A549 (cell line): ENCODE measurements around the gene ACAD9. TPM values are rescaled to one million over a fixed set of nuclear protein-coding genes. Genes with fewer than 3 reads are reported as not detected.
A peak's percentile ranks its signal among the peaks of the same experiment; 100 is the strongest.

ENCODE experiments used
- ATAC-seq, 2 experiments: fragments of 200-7000 bp in 1 of 2; fragments of >200 bp in 1 of 2; cut with Nextera tagmentation in 1 of 2; cut with Tn5 transposase in 1 of 2; 3 replicates each; pipeline versions ENCODE4 v1.8.0 to v1.9.1; 2018 to 2020; ENCODE audit warnings: mild to moderate bottlenecking in 1 of 2, moderate library complexity in 1 of 2
- CTCF ChIA-PET: fragments of 300-600 bp; sonication (Branson Sonifier 250); formaldehyde crosslinking; extraction: SDS; loops from one replicate; lab custom pipeline; 2021; ENCODE audit warnings: antibody characterized with exemption, inconsistent platforms; lab: Yijun Ruan, JAX
- POLR2A ChIA-PET: fragments of 350-600 bp; formaldehyde crosslinking; extraction: SDS; loops from one replicate; lab custom pipeline; 2021; ENCODE audit warnings: antibody characterized with exemption, inconsistent platforms; lab: Yijun Ruan, JAX
- DNase-seq, 2 experiments: peaks; one replicate each; pipeline versions ENCODE4 v3.0.0 to v3.0.0-alpha.2; 2011 to 2016; ENCODE audit warnings: low read depth in 1 of 2, low spot score in 1 of 2
- FAIRE-seq: peaks from 2 replicates; lab custom pipeline; 2011; peaks lifted over from hg19 to GRCh38; lab: Jason Lieb, UNC
- H3K27ac ChIP-seq, 2 experiments: fragments of >200 bp; sonication (Bioruptor Twin); formaldehyde crosslinking; 3 replicates each; pipeline ENCODE4 v1.5.1; 2016 to 2017
- H3K4me1 ChIP-seq: fragments of >200 bp; sonication (Bioruptor Twin); formaldehyde crosslinking; 3 replicates; pipeline ENCODE4 v1.6.1; 2016
- H3K4me2 ChIP-seq: fragments of >200 bp; sonication (Bioruptor Twin); formaldehyde crosslinking; 3 replicates; pipeline ENCODE4 v1.6.1; 2016
- H3K4me3 ChIP-seq: fragments of >200 bp; sonication (Bioruptor Twin); formaldehyde crosslinking; 3 replicates; pipeline ENCODE4 v1.5.1; 2016
- H3K9me3 ChIP-seq: fragments of >200 bp; sonication (Bioruptor Twin); formaldehyde crosslinking; 3 replicates; pipeline ENCODE4 v1.6.1; 2016
- BHLHE40 ChIP-seq: IDR thresholded peaks from 2 replicates; pipeline ENCODE4 v1.6.1; 2012; ENCODE audit warnings: low read depth, low read length, inconsistent platforms
- CBX8 ChIP-seq: fragments of 200-600 bp; sonication (generic); IDR thresholded peaks from 2 replicates; pipeline ENCODE4 v1.6.1; 2016
- EHMT2 ChIP-seq: fragments of 200-600 bp; sonication (generic); IDR thresholded peaks from 2 replicates; pipeline ENCODE4 v1.6.1; 2016; ENCODE audit warnings: antibody characterized with exemption, low read depth, mild to moderate bottlenecking, moderate library complexity
- ESRRA ChIP-seq: fragments of 150-350 bp; IDR thresholded peaks from 2 replicates; pipeline ENCODE4 v1.6.1; 2014; ENCODE audit warnings: mild to moderate bottlenecking, low read length, borderline replicate concordance
- FOSL2 ChIP-seq, 2 experiments: fragments of 450-650 bp in 1 of 2; fragments of >200 bp in 1 of 2; sonication (Bioruptor Twin) in 1 of 2; formaldehyde crosslinking; IDR thresholded peaks; 2 replicates each; pipeline versions ENCODE4 v1.5.0 to v1.6.1; 2016 to 2020; ENCODE audit warnings: mild to moderate bottlenecking in 1 of 2, moderate library complexity in 1 of 2
- FOXS1 ChIP-seq: fragments of 250-450 bp; sonication (Bioruptor Pico); IDR thresholded peaks from 2 replicates; pipeline ENCODE4 v1.5.0; 2020; ENCODE audit warnings: mild to moderate bottlenecking, moderate library complexity
- GATA3 ChIP-seq: IDR thresholded peaks from 2 replicates; pipeline ENCODE4 v1.6.1; 2012; ENCODE audit warnings: borderline replicate concordance
- HOXB13 ChIP-seq: fragments of 250-450 bp; sonication (Bioruptor Pico); IDR thresholded peaks from 2 replicates; pipeline ENCODE4 v1.5.0; 2020; ENCODE audit warnings: low read depth, mild to moderate bottlenecking, moderate library complexity
- JUN ChIP-seq, 2 experiments: fragments of >200 bp; sonication (Bioruptor Twin); formaldehyde crosslinking; IDR thresholded peaks; 2 replicates in 1 of 2; 3 replicates in 1 of 2; pipeline ENCODE4 v1.6.1; 2016 to 2017
- KDM5A ChIP-seq: fragments of 200-600 bp; sonication (generic); IDR thresholded peaks from 2 replicates; pipeline ENCODE4 v1.6.1; 2016; ENCODE audit warnings: antibody characterized with exemption, mild to moderate bottlenecking
- MYC ChIP-seq: IDR thresholded peaks from 2 replicates; pipeline ENCODE4 v1.6.1; 2012; ENCODE audit warnings: mild to moderate bottlenecking, inconsistent platforms, low read length, improper control_type of control experiment, borderline replicate concordance
- NPAS2 ChIP-seq: fragments of 250-450 bp; sonication (Bioruptor Pico); IDR thresholded peaks from 2 replicates; pipeline ENCODE4 v1.8.0; 2022; ENCODE audit warnings: mild to moderate bottlenecking, moderate library complexity, borderline replicate concordance
- PHF8 ChIP-seq: fragments of 200-600 bp; sonication (generic); IDR thresholded peaks from 2 replicates; pipeline ENCODE4 v1.6.1; 2016; ENCODE audit warnings: low read depth, mild to moderate bottlenecking, antibody characterized with exemption, moderate library complexity, borderline replicate concordance
- POLR2A ChIP-seq: IDR thresholded peaks from 2 replicates; pipeline ENCODE4 v1.6.1; 2012; ENCODE audit warnings: mild to moderate bottlenecking, low read length
- RARB ChIP-seq: fragments of 250-450 bp; sonication (Bioruptor Pico); IDR thresholded peaks from 2 replicates; pipeline ENCODE4 v1.8.0; 2021; ENCODE audit warnings: mild to moderate bottlenecking, moderate library complexity
- RFX5 ChIP-seq: fragments of 450-650 bp; IDR thresholded peaks from 2 replicates; pipeline ENCODE4 v1.7.1; 2014; ENCODE audit warnings: antibody characterized with exemption, mild to moderate bottlenecking, moderate library complexity
- ZC3H11A ChIP-seq: fragments of 450-650 bp; IDR thresholded peaks from 2 replicates; pipeline ENCODE4 v1.6.1; 2014; ENCODE audit warnings: antibody characterized with exemption, mild to moderate bottlenecking
- ZNF302 ChIP-seq: fragments of 250-450 bp; sonication (Bioruptor Pico); IDR thresholded peaks from 2 replicates; pipeline ENCODE4 v1.9.0; 2021; ENCODE audit warnings: inconsistent platforms, mild to moderate bottlenecking, moderate library complexity
- ZSCAN20 ChIP-seq: fragments of 250-450 bp; sonication (Bioruptor Pico); IDR thresholded peaks from 2 replicates; pipeline ENCODE4 v1.8.0; 2022; ENCODE audit warnings: mild to moderate bottlenecking, moderate library complexity
- WGBS: methylation state at CpG from one replicate; pipeline ENCODE4 v1.1.6; 2017; ENCODE audit errors: missing lambda C conversion rate; 5-methylcytosine and 5-hydroxymethylcytosine counted together
- polyA minus RNA-seq: library from RNA; depleted of rRNA, polyadenylated mRNA; stranded (reverse); fragments of >200 nt; gene quantifications from 2 replicates; pipeline ENCODE4 v1.2.3, GENCODE V29; 2011; rRNA and poly(A)+ RNA removed
- polyA plus RNA-seq, 4 experiments: library from polyadenylated mRNA; depleted of rRNA in 3 of 4; stranded (reverse); fragments of >200 nt; fragmentation: RNase III in 1 of 4; extraction: RNeasy Plus Mini Kit Qiagen cat#74134 plus additional on column Dnase treatment in 1 of 4; gene quantifications; 2 replicates in 3 of 4; 3 replicates in 1 of 4; pipeline ENCODE4 v1.2.3, GENCODE V29; 2011 to 2017
- TF ChIP-seq, protein P1 (sequence below): fragments of 450-650 bp; IDR thresholded peaks from 2 replicates; pipeline ENCODE4 v1.6.1; 2014; ENCODE audit warnings: antibody characterized with exemption
- TF ChIP-seq, protein P2 (sequence below): fragments of 200-600 bp; sonication (generic); IDR thresholded peaks from 2 replicates; pipeline ENCODE4 v1.6.1; 2016; ENCODE audit warnings: antibody characterized with exemption, mild to moderate bottlenecking, moderate library complexity
- TF ChIP-seq, protein P3 (sequence below): fragments of 150-350 bp; IDR thresholded peaks from 2 replicates; pipeline ENCODE4 v1.6.1; 2014; ENCODE audit warnings: low read depth, mild to moderate bottlenecking, low read length
- TF ChIP-seq, protein P4 (sequence below): IDR thresholded peaks from 2 replicates; pipeline ENCODE4 v1.6.1; 2012
- TF ChIP-seq, protein P5 (sequence below): fragments of >200 bp; sonication (Bioruptor Twin); formaldehyde crosslinking; IDR thresholded peaks from 3 replicates; pipeline ENCODE4 v1.6.1; 2016
- TF ChIP-seq, protein P6 (sequence below): IDR thresholded peaks from 2 replicates; pipeline ENCODE4 v1.6.1; 2012; ENCODE audit warnings: low read depth, borderline replicate concordance
- TF ChIP-seq, protein P7 (sequence below): fragments of 250-450 bp; sonication (Bioruptor Pico); IDR thresholded peaks from 2 replicates; pipeline ENCODE4 v1.5.0; 2020; ENCODE audit warnings: low read depth, mild to moderate bottlenecking, moderate library complexity
- TF ChIP-seq, protein P8 (sequence below): IDR thresholded peaks from 2 replicates; pipeline ENCODE4 v1.6.1; 2012

The ACAD9 gene
- polyA plus RNA-seq (2011; rRNA removed) (24.1 and 26.1 TPM in 2 replicates), polyA plus RNA-seq (2017; fragmentation: RNase III; extraction: RNeasy Plus Mini Kit Qiagen cat#74134 plus additional on column Dnase treatment) (28.3 to 29.2 TPM (median 28.7 TPM) in 3 replicates), polyA minus RNA-seq (41.7 and 45.2 TPM in 2 replicates)
- 38.6 and 41.5 TPM in 2 replicates for polyA plus RNA-seq (2012; cell fraction: cytosol; rRNA removed)
- polyA plus RNA-seq (2012; cell fraction: nucleus; rRNA removed), result 74.8 and 78.0 TPM in 2 replicates

DNA sequence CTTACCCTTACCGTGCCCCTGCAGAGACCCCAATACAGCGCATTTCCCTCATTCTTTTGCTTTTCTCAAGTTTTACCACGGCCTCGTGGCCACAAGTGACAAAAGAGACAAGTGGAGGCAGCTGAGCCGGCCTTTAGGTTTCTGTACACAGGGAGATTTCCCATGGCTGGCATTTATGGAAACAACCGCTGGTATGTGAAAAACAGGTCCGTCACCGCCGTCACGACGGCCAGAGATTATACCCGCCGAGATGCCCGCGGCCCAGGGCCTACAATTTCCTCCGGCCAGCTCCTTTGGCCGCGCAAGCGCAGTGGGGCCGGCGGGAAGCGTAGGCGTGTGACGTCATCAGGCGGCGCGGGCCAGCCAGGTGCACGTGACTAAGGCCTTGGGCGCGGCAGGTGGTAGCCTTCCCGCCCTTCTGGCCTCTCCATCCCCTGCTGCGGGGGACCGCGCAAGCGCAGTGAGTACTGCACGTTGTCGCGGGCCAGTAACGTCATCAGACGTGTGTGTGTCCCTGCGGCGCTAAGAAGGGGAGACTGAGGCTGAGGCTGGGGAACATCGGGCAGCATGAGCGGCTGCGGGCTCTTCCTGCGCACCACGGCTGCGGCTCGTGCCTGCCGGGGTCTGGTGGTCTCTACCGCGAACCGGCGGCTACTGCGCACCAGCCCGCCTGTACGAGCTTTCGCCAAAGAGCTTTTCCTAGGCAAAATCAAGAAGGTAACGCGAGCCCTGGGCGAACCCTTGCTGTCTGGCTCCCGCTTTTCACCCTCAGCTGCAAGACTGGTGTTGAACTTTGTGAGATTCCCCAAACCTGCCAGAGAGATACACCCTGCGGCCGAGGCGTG lies at the start of gene ACAD9:
TSS of gene ACAD9 (plus strand) at position 496 of the 845 bp plus-strand sequence. CDS start at position 568, 72 bp downstream.
- CTCF ChIA-PET, result interaction anchor here (0.6 to 2.3 kb wide), 4 partner anchors 9 to 199 kb away, joined by 3 to 13 read pairs (median 6); no protein-coding TSS in a partner anchor
- Histone ChIP-seq H3K27ac (peak within 1 kb of the TSS; percentile 96 to 97), H3K4me1 (peaks cover 21% of the 10 kb centered on the region; the same call in 2 of the 3 replicates), H3K4me2 (peak within 1 kb of the TSS; percentile 96), H3K4me3 (peak within 1 kb of the TSS; percentile 93), H3K9me3 (no peaks in the 10 kb centered on the region)
- no peak for FAIRE-seq
- POLR2A ChIA-PET, result interaction anchor here (0.6 to 1.8 kb wide), 7 partner anchors 12 to 437 kb away, joined by 3 to 11 read pairs (median 4); partner anchors contain the start of gene RPN1
- peak; percentile 86 to 91 for ATAC-seq
- 3% methylated on average over 21 of the region's 65 CpGs for whole genome bisulfite sequencing
- peak; percentile 95 to 98 for DNase-seq
- TF ChIP-seq, protein P1, sequence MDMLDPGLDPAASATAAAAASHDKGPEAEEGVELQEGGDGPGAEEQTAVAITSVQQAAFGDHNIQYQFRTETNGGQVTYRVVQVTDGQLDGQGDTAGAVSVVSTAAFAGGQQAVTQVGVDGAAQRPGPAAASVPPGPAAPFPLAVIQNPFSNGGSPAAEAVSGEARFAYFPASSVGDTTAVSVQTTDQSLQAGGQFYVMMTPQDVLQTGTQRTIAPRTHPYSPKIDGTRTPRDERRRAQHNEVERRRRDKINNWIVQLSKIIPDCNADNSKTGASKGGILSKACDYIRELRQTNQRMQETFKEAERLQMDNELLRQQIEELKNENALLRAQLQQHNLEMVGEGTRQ, result peak; percentile 95
- TF ChIP-seq PHF8 (peak; percentile 87; the same call in 1 of the 2 replicates), FOXS1 (CRISPR knock-in tag) (no peak), NPAS2 (CRISPR knock-in tag) (peak; percentile 72; the same call in 1 of the 2 replicates), BHLHE40 (peak; percentile 89), EHMT2 (no peak), RFX5 (peak; percentile 55; the same call in 1 of the 2 replicates), RARB (CRISPR knock-in tag) (no peak), MYC (peak; percentile 68), FOSL2 (IDR thresholded peaks at IDR 0.05) (no peak), FOSL2 (CRISPR knock-in tag; IDR thresholded peaks at IDR 0.05) (peak; percentile 88), ZSCAN20 (CRISPR knock-in tag) (no peak), ZC3H11A (no peak), HOXB13 (CRISPR knock-in tag) (no peak), GATA3 (no peak), POLR2A (peak; percentile 56), ZNF302 (CRISPR knock-in tag) (0 out of 2 replicates have a peak, but pooled peaks have one; percentile 34), JUN (IDR thresholded peaks at IDR 0.05) (peak; percentile 54 to 76; a peak in 2 of 5 replicates), CBX8 (no peak), ESRRA (no peak), KDM5A (peak; percentile 62)
- TF ChIP-seq, protein P2, sequence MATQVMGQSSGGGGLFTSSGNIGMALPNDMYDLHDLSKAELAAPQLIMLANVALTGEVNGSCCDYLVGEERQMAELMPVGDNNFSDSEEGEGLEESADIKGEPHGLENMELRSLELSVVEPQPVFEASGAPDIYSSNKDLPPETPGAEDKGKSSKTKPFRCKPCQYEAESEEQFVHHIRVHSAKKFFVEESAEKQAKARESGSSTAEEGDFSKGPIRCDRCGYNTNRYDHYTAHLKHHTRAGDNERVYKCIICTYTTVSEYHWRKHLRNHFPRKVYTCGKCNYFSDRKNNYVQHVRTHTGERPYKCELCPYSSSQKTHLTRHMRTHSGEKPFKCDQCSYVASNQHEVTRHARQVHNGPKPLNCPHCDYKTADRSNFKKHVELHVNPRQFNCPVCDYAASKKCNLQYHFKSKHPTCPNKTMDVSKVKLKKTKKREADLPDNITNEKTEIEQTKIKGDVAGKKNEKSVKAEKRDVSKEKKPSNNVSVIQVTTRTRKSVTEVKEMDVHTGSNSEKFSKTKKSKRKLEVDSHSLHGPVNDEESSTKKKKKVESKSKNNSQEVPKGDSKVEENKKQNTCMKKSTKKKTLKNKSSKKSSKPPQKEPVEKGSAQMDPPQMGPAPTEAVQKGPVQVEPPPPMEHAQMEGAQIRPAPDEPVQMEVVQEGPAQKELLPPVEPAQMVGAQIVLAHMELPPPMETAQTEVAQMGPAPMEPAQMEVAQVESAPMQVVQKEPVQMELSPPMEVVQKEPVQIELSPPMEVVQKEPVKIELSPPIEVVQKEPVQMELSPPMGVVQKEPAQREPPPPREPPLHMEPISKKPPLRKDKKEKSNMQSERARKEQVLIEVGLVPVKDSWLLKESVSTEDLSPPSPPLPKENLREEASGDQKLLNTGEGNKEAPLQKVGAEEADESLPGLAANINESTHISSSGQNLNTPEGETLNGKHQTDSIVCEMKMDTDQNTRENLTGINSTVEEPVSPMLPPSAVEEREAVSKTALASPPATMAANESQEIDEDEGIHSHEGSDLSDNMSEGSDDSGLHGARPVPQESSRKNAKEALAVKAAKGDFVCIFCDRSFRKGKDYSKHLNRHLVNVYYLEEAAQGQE, result no peak
- TF ChIP-seq, protein P3, sequence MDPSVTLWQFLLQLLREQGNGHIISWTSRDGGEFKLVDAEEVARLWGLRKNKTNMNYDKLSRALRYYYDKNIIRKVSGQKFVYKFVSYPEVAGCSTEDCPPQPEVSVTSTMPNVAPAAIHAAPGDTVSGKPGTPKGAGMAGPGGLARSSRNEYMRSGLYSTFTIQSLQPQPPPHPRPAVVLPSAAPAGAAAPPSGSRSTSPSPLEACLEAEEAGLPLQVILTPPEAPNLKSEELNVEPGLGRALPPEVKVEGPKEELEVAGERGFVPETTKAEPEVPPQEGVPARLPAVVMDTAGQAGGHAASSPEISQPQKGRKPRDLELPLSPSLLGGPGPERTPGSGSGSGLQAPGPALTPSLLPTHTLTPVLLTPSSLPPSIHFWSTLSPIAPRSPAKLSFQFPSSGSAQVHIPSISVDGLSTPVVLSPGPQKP, result no peak
- TF ChIP-seq, protein P4, sequence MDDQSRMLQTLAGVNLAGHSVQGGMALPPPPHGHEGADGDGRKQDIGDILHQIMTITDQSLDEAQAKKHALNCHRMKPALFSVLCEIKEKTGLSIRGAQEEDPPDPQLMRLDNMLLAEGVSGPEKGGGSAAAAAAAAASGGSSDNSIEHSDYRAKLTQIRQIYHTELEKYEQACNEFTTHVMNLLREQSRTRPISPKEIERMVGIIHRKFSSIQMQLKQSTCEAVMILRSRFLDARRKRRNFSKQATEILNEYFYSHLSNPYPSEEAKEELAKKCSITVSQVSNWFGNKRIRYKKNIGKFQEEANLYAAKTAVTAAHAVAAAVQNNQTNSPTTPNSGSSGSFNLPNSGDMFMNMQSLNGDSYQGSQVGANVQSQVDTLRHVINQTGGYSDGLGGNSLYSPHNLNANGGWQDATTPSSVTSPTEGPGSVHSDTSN, result no peak
- TF ChIP-seq, protein P5, sequence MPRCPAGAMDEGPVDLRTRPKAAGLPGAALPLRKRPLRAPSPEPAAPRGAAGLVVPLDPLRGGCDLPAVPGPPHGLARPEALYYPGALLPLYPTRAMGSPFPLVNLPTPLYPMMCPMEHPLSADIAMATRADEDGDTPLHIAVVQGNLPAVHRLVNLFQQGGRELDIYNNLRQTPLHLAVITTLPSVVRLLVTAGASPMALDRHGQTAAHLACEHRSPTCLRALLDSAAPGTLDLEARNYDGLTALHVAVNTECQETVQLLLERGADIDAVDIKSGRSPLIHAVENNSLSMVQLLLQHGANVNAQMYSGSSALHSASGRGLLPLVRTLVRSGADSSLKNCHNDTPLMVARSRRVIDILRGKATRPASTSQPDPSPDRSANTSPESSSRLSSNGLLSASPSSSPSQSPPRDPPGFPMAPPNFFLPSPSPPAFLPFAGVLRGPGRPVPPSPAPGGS, result peak; percentile 68; the same call in 1 of the 3 replicates
- TF ChIP-seq, protein P6, sequence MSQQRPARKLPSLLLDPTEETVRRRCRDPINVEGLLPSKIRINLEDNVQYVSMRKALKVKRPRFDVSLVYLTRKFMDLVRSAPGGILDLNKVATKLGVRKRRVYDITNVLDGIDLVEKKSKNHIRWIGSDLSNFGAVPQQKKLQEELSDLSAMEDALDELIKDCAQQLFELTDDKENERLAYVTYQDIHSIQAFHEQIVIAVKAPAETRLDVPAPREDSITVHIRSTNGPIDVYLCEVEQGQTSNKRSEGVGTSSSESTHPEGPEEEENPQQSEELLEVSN, result peak; percentile 99
- TF ChIP-seq, protein P7, sequence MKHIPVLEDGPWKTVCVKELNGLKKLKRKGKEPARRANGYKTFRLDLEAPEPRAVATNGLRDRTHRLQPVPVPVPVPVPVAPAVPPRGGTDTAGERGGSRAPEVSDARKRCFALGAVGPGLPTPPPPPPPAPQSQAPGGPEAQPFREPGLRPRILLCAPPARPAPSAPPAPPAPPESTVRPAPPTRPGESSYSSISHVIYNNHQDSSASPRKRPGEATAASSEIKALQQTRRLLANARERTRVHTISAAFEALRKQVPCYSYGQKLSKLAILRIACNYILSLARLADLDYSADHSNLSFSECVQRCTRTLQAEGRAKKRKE (CRISPR knock-in tag), result no peak
- TF ChIP-seq, protein P8, sequence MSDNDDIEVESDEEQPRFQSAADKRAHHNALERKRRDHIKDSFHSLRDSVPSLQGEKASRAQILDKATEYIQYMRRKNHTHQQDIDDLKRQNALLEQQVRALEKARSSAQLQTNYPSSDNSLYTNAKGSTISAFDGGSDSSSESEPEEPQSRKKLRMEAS, result peak; percentile 99
